ENCODE data around the gene TBC1D24. TPM values are rescaled to one million over a fixed set of nuclear protein-coding genes. Genes with fewer than 3 reads are reported as not detected.
A peak's percentile ranks its signal among the peaks of the same experiment; 100 is the strongest.

TBC1D24 gene
- total and polyA plus RNA-seq, 7 donors, result 0.60 to 16.1 (median 6.5) TPM

DNA sequence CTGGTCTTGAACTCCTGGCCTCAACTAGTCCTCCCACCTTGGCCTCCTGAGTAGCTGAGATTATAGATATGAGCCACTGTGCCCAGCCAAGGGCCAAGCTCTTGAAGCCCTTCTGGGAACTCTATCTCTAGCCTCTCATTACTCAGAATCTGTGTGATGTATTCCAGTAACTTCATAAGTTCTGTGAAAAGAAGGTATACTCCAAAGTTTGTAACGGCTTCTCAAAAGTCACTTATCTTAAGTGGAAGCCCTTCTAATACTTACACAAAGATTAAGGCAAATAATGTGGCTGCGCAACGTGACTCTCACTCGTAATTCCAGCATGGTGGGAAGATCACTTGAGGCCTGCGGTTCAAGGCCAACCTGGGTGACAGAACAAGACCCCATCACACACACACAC, 19.7 kb downstream of the TBC1D24 start:
- 94 to 97% methylated on average over 5 of the region's 5 CpGs for WGBS, 2 donors
- intact Hi-C loops (cut with DNase I), result no loop called here
- Histone ChIP-seq H3K36me3 (peaks cover 0 to 34% (median 7%) of the 10 kb centered on the region in 4 donors), H3K27me3 (no peaks in the 10 kb centered on the region), H3K27ac (no peak overlapping the region), H3K4me1 (peaks cover 0 to 20% (median 11%) of the 10 kb centered on the region in 4 donors), H3K9me3 (no peaks in the 10 kb centered on the region), H3K4me3 (no peak overlapping the region)
- TF ChIP-seq CTCF (IDR thresholded peaks at IDR 0.05) (no peak), POLR2A (IDR thresholded peaks at IDR 0.05) (no peak), EP300 (IDR thresholded peaks at IDR 0.05) (no peak), POLR2AphosphoS5 (IDR thresholded peaks at IDR 0.05) (no peak)
- no peak for DNase-seq

GRCh38 chr16:2495041-2495440, 20.1 kb downstream of the TBC1D24 start:
- TF ChIP-seq CTCF (IDR thresholded peaks at IDR 0.05) (no peak), EP300 (IDR thresholded peaks at IDR 0.05) (no peak), POLR2A (IDR thresholded peaks at IDR 0.05) (no peak), POLR2AphosphoS5 (IDR thresholded peaks at IDR 0.05) (no peak)
- intact Hi-C loops (cut with DNase I), result no loop called here
- 95% methylated on average over 5 of the region's 5 CpGs for WGBS, 2 donors
- Histone ChIP-seq H3K4me3 (no peak overlapping the region), H3K27ac (no peak overlapping the region), H3K9me3 (no peaks in the 10 kb centered on the region), H3K36me3 (peaks cover 0 to 36% (median 7%) of the 10 kb centered on the region in 4 donors), H3K4me1 (peaks cover 0 to 20% (median 11%) of the 10 kb centered on the region in 4 donors), H3K27me3 (no peaks in the 10 kb centered on the region)
- DNase-seq, result no peak

DNA sequence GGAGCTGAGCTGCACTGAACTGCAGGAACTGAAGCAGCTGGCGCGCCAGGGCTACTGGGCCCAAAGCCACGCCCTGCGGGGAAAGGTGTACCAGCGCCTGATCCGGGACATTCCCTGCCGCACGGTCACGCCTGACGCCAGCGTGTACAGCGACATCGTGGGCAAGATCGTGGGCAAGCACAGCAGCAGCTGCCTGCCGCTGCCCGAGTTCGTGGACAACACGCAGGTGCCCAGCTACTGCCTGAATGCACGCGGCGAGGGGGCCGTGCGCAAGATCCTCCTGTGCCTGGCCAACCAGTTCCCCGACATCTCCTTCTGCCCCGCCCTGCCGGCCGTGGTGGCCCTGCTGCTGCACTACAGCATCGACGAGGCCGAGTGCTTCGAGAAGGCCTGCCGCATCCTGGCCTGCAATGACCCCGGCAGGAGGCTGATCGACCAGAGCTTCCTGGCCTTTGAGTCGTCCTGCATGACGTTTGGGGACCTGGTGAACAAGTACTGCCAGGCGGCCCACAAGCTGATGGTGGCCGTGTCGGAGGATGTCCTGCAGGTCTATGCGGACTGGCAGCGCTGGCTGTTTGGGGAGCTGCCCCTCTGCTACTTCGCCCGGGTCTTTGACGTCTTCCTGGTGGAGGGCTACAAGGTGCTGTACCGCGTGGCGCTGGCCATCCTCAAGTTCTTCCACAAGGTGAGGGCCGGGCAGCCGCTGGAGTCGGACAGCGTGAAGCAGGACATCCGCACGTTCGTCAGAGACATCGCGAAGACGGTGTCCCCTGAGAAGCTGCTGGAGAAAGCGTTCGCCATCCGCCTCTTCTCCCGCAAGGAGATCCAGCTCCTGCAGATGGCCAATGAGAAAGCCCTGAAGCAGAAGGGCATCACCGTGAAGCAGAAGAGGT, 21.5 kb downstream of the TBC1D24 start:
- intact Hi-C loops (cut with DNase I), result no loop called here
- peaks cover 0 to 29% (median 7%) of the 10 kb centered on the region in 4 donors for H3K36me3 ChIP-seq
- H3K4me1 ChIP-seq, result peaks cover 0 to 28% (median 18%) of the 10 kb centered on the region in 4 donors
- H3K27ac ChIP-seq, result peak overlapping the region in 2 of 4 donors; percentile 20 to 27
- H3K27me3 ChIP-seq, result no peaks in the 10 kb centered on the region
- TF ChIP-seq CTCF (IDR thresholded peaks at IDR 0.05) (no peak), EP300 (IDR thresholded peaks at IDR 0.05) (no peak)
- DNase-seq, result no peak
- no peak overlapping the region for H3K4me3 ChIP-seq
- 96% methylated on average over 62 of the region's 62 CpGs for WGBS, 2 donors
- H3K9me3 ChIP-seq, result no peaks in the 10 kb centered on the region

- Histone ChIP-seq H3K4me3 (no peak overlapping the region), H3K4me1 (peaks cover 0 to 35% (median 25%) of the 10 kb centered on the region in 4 donors), H3K27me3 (no peaks in the 10 kb centered on the region), H3K36me3 (peaks cover 0 to 29% (median 7%) of the 10 kb centered on the region in 4 donors), H3K27ac (peak overlapping the region in 3 of 4 donors; percentile 16 to 27 (median 20)), H3K9me3 (no peaks in the 10 kb centered on the region)
- intact Hi-C loops (cut with DNase I), result no loop called here
- no peak for DNase-seq
- 43 to 66% methylated on average over 21 of the region's 21 CpGs for WGBS, 2 donors
- no peak for TF ChIP-seq POLR2A (IDR thresholded peaks at IDR 0.05)
- no peak for TF ChIP-seq POLR2AphosphoS5 (IDR thresholded peaks at IDR 0.05)
- TF ChIP-seq CTCF (IDR thresholded peaks at IDR 0.05), result no peak
Measured at GRCh38 chr16:2497116-2497630, 22.2 kb downstream of the TBC1D24 start.

All from sigmoid colon (tissue), 7 donors.